ENCODE measurements around the gene VMAC.

DNA sequence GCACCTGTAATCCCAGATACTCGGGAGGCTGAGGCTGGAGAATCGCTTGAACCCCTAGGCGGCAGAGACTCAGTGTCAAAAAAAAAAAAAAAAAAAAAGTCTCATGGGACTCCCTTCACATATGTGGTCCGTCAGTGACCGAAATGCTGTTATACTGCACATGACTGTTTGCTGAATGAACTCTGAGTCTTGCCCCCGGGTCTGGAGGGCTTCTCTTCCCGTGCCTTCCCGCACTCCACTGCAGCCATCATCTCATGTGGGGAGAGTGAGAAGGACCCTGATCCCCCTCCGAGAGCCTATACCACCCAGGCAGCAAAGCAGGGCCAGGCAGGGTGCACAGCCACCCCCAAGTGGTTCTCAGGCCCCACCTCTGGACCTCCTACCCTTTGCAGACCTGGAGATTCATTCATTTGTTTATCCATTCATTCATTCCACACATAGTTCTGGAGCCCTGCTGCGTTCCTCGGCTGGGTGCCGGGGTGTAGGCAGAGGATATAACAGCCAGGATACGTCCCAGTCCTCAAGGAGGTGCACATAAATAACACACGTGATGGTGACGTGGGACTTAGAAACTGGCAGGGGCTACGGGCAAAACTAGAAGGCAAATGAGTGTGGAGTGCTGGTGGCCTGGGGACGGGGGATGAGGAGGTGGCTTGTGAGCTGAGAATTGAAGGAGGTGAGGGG is 15.2 kb upstream of the VMAC start:
- TF ChIP-seq CTCF (IDR thresholded peaks at IDR 0.05): no peak
- TF ChIP-seq POLR2AphosphoS5 (IDR thresholded peaks at IDR 0.05): no peak
- TF ChIP-seq POLR2A (IDR thresholded peaks at IDR 0.05): no peak
